HG03097 (cell line): ENCODE data around the gene SPPL2A.

ENCODE experiments used
- ATAC-seq: cut with Tn5 transposase; IDR thresholded peaks from one replicate; pipeline ENCODE4 v1.9.1; 2021; ENCODE audit not compliant: unreplicated experiment, low FRiP score

Gene SPPL2A

DNA sequence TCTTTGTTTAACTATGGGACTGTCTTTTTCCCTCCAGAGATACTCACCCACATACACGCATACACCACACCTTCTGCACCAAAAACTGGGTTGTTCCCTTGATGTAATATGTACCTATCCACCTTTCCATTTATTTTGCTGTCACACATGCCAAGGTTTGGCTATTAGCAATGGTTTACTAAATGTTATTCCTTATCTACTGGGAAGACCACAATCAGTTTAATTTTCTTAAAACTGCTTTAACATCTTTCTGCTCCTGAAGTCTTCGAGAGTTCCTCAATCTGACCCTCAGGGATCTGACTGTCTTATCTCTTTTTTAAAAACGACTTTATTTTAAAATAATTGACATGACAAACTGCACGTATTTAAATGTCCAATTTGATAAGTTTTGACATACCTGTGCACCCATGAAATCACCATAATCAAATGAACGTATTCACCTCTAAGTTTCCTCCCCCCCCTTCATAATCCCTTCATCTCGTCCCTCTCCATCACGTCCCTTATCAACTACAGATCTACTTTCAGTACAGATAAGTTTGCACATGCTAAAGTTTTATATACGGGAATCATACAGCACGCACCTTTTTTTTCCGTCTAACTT is 78.1 kb downstream of the SPPL2A start:
- ATAC-seq = peak; percentile 2

DNA sequence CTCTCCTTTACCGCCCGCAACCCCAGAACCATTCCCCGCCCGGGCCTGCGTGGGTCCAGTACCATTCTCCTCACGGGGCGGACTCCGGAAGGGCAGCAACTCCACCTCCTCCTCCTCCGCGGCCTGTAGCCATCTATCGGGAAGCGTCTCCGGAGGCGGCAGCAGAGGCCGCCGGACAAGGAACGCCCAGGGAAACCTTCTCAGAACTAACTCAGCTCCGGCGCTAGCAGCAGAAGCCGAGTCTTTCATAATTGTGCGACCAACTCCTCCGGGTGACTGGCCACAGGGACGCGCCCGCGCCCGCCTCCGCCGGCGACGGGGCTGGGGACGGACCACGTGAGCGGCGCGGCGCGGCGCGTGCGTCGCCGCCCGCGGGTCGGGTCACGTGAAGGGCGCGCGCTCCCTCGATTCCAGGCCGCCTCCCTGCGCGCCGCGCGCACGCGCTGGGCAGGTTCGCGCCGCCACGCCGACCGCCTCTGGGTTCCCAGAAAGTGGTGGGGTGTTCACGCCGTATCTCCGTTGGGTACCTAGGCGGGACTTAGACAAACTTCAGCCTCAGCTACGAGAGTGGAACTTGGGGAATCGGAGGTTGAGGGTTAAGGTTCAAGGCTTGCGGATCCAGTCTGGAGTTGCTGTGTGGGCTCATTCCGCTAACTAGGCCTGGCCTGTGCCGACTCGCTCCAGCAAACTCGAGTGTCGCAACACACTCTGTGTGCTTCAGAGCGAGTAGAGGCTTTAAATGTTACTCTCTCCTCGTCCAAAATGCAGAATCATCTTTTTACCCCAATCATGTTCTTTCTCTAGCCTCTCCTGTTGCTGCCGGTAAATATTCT is 78.8 kb downstream of the SPPL2A start, which contains the start of gene TRPM7:
TSS of gene TRPM7 (minus strand) at position 329 of the 833 bp plus-strand sequence. CDS start at position 65, 264 bp downstream.
- ATAC-seq = peak; percentile 78

DNA sequence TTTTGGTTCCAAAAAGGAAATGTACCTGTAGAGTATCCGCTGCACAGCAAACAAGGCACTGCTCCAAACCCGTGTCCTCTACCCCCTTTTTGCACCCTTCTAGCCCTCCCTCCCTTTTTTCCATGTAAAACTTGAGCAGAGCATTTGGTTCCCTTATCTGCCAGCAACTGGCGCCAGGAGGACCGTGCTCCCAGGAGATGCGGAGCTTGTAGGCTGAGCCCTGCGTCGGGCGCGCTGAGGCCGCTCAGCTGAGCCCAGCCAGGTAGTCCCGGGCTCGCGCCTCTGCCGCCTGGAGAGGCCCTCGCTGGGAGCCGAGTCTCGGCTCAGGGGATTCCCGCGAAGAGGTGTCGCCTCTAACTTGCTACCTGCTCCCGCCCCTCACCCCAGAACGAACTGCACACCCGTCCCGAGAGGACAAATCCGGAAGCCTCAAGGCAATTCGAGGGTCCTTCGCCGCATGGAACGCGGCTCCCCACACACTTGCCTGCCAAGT is 79.5 kb downstream of the SPPL2A start:
- peak; percentile 57 for ATAC-seq

DNA sequence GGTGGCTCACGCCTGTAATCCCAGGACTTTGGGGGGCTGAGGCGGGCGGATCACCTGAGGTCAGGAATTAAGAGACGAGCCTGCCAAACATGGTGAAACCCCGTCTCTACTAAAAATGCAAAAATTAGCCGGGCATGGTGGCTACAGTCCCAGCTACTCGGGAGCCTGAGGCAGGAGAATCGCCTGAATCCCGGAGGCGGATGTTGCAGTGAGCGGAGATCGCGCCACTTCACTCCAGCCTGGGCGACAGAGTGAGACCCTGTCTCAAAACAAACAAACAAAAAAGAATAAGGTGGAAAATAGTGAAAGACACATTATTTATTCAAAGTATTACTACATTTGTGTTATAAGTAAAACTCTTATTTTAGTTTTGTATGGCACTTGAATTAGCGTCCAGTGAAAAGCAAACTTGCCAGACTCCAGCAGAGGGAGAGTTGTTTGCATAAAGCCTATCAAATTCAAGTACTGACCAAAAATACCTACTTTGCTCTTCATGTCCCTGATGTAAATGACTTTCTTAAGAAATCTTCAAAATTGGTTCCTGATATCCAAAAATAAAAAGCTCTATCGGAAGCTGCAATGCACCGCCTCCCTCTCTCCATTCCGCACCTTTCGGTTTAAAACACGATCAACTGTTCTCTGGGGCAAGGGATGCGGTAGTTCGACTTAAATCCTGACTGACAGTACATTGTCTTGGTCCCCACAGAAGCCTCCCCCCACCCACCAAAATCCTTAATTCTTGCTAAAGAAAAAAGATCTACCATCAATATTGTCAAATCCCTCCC is 80.1 kb downstream of the SPPL2A start:
- no peak for ATAC-seq

DNA sequence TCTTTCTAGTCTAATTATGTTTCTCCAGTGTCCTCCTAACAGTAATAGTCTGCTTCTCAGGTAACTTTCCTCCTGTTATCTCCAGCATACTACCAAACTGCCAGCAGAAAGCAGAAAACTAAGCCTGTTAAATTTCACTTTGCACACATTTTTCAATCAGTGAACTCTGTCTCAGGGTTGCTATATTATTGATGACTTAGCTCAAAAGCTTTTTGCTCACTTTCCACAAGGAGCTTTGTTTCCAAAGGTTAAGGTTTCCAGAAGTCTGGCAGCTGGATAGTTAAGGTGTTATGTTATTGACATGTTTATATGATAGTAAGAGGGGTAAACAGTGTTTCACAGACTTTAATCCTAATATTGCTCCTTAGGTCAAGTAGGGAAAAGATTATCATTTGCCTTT is 84.0 kb downstream of the SPPL2A start:
- no peak for ATAC-seq

DNA sequence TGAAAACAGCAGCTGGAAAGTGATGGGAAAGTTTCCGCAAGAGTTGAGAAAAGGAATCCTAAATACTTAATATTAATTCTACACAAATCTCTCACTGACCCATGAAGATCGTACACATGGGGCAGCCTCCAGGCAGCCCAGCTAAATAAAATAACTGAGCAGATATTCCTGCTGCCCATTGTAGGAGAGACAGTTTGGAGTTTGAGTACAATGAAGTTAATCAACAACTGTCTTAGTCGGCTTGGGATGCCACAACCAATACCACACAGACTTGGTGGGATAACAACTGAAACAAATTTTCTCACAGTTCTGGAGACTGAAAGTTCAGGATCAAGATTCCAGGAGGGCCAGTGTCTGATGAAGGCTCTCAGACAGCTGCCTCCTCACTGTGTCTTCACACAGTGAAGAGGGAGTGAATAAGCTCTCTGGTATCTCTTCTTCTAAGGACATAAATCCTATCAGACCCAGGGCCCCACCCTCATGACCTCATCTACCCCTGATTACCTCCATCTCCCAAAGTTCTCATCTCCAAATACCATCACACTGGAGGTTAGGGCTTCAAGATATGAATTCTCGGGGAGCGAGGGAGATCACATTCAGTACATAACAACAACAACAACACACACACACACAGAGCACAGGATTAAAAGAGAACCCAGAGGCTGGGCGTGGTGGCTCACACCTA is 88.6 kb downstream of the SPPL2A start:
- ATAC-seq = no peak

DNA sequence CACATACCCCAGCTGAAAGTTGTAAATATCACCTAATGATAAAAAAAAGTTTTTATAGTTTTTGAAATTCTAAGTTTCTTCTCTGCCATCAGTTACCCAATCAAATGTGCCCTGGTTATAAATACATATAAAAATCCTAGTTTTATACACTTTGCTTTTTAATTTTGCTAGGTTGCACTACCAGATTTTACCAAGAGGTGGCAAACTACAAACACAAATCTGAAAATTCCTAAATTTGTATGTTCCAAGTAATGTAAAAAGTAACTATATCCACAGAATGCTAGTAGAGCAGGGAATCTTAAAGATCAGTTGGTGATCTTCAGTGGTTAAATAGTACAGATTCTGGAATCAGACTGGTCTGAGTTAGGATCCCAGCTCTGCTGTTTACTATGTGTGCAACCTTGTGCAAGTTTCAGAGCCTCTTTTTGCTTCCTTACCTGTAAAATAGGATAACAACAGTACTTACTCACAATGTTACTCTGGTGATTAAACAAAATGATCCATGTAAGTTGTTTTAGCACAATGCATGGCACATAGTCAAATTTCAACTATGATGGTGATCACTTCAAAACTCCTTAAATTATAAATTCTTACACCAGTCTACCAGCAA is 89.9 kb downstream of the SPPL2A start:
- ATAC-seq = no peak

DNA sequence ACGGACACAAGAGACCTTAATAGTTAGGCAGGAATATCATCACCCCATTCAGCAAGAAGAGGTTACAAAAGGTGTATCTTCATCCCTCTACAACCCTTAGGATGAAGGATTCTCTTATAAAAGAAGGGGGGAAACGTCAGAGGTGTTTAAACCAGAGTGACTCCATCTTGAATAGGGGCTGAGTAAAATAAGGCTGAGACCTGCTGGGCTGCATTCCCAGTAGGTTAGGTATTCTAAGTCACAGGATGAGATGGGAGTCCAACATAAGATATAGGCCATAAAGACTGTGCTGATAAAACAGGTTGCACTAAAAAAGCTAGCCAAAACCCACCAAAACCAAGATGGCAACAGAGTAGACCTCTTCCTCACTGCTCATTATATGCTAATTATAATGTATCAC is 95.4 kb downstream of the SPPL2A start:
- ATAC-seq = no peak

DNA sequence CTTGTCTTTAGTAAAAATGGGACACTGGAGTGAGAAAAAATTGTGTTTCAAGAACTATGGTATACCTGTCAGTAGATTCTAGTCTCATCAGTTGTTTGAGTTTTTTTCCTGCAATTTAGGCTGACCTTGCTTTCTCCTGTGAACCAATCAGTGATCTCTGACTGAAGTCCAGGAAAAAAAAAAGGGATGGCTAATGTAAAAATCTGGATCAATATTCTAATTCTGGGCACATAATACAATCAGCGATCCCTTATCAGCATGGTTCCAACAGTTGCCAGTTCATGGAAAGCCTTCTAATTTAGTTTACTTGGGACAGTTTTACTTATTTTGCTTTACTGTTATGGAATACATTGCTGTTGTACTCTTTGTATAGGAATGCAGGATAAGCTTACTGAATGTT is 95.9 kb downstream of the SPPL2A start:
- ATAC-seq = no peak

DNA sequence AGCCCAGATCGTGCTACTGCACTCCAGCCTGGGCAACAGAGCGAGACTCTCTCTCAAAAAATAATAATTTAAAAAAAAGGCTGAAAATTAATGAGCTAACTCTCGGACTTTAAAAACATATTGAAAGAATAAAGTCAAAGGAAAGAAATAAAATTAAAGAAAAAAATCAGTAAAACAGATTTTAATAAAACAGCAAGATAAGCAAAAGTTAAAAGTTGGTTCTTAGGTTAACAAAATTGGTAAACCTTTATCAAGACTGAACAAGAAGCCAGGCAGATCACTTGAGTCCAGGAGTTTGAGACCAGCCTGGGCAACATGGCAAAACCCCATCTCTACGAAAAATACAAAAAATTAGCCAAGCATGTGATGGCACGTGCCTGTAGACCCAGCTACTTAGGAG is 99.6 kb downstream of the SPPL2A start:
- no peak for ATAC-seq

DNA sequence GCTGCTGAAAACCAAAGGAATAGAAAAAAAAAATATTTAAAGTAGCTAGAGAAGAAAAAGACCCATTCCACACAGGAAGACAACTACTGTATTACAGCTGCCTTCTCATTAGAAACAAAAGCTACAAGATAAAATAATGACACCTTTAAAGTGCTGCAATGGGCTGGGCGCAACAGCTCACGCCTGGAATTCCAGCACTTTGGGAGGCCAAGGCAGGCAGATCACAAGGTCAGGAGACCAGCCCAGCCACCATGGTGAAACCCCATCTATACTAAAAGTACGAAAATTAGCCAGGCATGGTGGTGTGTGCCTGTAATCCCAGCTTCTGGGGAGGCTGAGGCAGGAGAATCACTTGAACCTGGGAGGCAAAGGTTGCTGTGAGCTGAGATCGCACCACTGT is 110.0 kb downstream of the SPPL2A start:
- ATAC-seq = no peak

DNA sequence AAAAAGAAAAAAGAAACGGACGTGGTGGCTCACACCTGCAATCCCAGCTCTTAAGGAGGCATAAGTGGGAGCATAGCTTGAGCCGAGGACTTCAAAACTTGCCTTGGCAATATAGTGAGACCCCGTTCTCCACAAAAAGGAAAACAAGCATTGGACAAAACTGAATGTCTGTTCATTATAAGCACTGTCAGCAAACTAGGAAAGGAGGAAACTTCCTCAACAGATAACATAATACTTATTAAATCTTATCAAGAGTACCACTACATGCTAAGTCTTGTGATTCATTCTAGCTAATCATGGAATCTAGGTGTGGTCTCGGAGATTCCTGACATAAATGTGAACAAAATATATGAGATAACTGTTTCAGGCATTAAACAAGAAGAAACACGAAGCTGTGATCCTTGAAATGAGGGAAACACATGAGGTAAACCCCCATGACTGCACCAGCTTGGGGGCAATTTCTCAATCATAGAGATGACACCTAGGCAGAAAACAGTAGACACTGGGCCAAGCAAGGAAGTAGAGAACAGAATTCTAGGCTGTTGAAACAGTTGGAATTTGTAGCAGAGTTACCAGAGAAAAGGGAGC is 112.3 kb downstream of the SPPL2A start:
- ATAC-seq = no peak

DNA sequence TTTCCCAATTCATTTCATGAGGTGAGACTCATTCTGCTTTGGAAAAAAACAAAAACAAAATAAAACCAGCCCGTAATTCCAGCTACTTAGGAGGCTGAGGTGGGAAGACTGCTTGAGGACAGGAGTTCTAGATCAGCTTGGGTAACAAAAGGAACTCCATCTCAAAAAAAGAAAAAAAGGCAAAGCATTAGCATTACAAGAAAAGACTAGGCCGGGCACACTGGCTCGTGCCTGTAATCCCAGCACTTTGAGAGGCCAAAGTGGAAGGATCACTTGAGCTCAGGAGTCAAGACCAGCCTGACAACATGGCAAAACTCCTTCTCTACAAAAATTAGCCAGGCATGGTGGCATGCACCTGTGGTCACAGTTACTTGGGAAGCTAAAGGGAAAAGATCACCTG is 112.8 kb downstream of the SPPL2A start:
- no peak for ATAC-seq
